GM12878 (cell line): ENCODE results near the gene SEL1L2. TPM values are rescaled to one million over a fixed set of nuclear protein-coding genes. Genes with fewer than 3 reads are reported as not detected.

Experiments used
- ATAC-seq: fragments of 200-7000 bp; cut with Tn5 transposase; 3 replicates; pipeline ENCODE4 v1.9.1; 2020; ENCODE audit warnings: mild to moderate bottlenecking, moderate library complexity
- BruUV-seq: library from RNA; stranded (reverse); fragments of 400-500 nt; replicated peaks from 2 replicates; lab custom pipeline; 2021; lab: Mats Ljungman, UMichigan
- CTCF ChIA-PET: fragments of 300-600 bp; sonication (Branson Sonifier 250); formaldehyde crosslinking; extraction: SDS; loops from one replicate; lab custom pipeline; 2021; ENCODE audit warnings: inconsistent platforms; lab: Yijun Ruan, JAX
- POLR2A ChIA-PET: fragments of 350-600 bp; formaldehyde crosslinking; extraction: SDS; loops from one replicate; lab custom pipeline; 2021; ENCODE audit warnings: inconsistent platforms; lab: Charles Lee
- RAD21 ChIA-PET: fragments of 300-600 bp; sonication (Branson Sonifier 250); formaldehyde crosslinking; loops from one replicate; lab custom pipeline; 2023; ENCODE audit warnings: antibody characterized with exemption; ENCODE audit not compliant: unreplicated experiment; lab: Charles Lee
- SMC1A ChIA-PET: fragments of 300-600 bp; sonication (Branson Sonifier 250); formaldehyde crosslinking; loops from one replicate; lab custom pipeline; 2023; ENCODE audit not compliant: unreplicated experiment, uncharacterized antibody; lab: Charles Lee
- DNase-seq: peaks from one replicate; pipeline ENCODE4 v3.0.0-alpha.2; 2011; ENCODE audit warnings: low read depth, low spot score
- FAIRE-seq: peaks from 3 replicates; lab custom pipeline; 2011; peaks lifted over from hg19 to GRCh38; lab: Jason Lieb, UNC
- H2AFZ ChIP-seq: 2 replicates; pipeline ENCODE4 v1.6.0; 2011; ENCODE audit warnings: low read depth, low read length, control low read depth; ENCODE audit not compliant: control insufficient read depth
- H3K27ac ChIP-seq: 2 replicates; pipeline ENCODE4 v1.5.1; 2011; ENCODE audit warnings: control low read depth; ENCODE audit not compliant: control insufficient read depth, insufficient read depth
- H3K27me3 ChIP-seq, 2 experiments: replicated peaks in 1 of 2; 2 replicates each; pipeline versions ENCODE4 v1.6.0 to v1.6.1; 2011; ENCODE audit warnings: low read length in 1 of 2; ENCODE audit not compliant: control insufficient read depth in 2 of 2, insufficient read depth in 2 of 2
- H3K36me3 ChIP-seq, 2 experiments: 2 replicates each; pipeline ENCODE4 v1.5.1; 2011; ENCODE audit warnings: low read length in 1 of 2; ENCODE audit not compliant: control insufficient read depth in 2 of 2, insufficient read depth in 2 of 2
- H3K4me1 ChIP-seq: 2 replicates; pipeline ENCODE4 v1.6.1; 2011; ENCODE audit warnings: mild to moderate bottlenecking, low read length, moderate library complexity, mixed read lengths; ENCODE audit not compliant: control insufficient read depth, insufficient read depth
- H3K4me2 ChIP-seq: 2 replicates; pipeline ENCODE4 v1.6.0; 2011; ENCODE audit warnings: control low read depth; ENCODE audit not compliant: control insufficient read depth, insufficient read depth
- H3K4me3 ChIP-seq: fragments of 200-600 bp; sonication (generic); 2 replicates; pipeline ENCODE4 v1.5.1; 2016
- H3K79me2 ChIP-seq: 2 replicates; pipeline ENCODE4 v1.6.0; 2011; ENCODE audit warnings: low read length; ENCODE audit not compliant: control insufficient read depth, insufficient read depth
- H3K9ac ChIP-seq: 2 replicates; pipeline ENCODE4 v1.8.0; 2011; ENCODE audit warnings: low read length, control low read depth, mixed read lengths; ENCODE audit not compliant: control insufficient read depth, insufficient read depth
- H3K9me3 ChIP-seq: replicated peaks from 3 replicates; pipeline ENCODE4 v1.5.1; 2011; ENCODE audit warnings: mild to moderate bottlenecking, low read length; ENCODE audit not compliant: control insufficient read depth, insufficient read depth
- H4K20me1 ChIP-seq: 2 replicates; pipeline ENCODE4 v1.6.0; 2011; ENCODE audit not compliant: control insufficient read depth, insufficient read depth
- CBFB ChIP-seq: IDR thresholded peaks from 2 replicates; pipeline ENCODE4 v1.6.1; 2016; ENCODE audit warnings: antibody characterized with exemption, low read depth
- CHD2 ChIP-seq: IDR thresholded peaks from 2 replicates; pipeline ENCODE4 v1.6.1; 2011; ENCODE audit warnings: low read depth, low read length, improper control_type of control experiment, borderline replicate concordance
- ETV6 ChIP-seq, 2 experiments: fragments of 450-650 bp in 1 of 2; IDR thresholded peaks in 1 of 2; conservative IDR thresholded peaks in 1 of 2; 2 replicates each; pipeline ENCODE4 v1.6.1; 2014; ENCODE audit warnings: antibody characterized with exemption in 1 of 2, borderline replicate concordance in 1 of 2, low read depth in 1 of 2, mild to moderate bottlenecking in 1 of 2, moderate library complexity in 1 of 2
- HDGF ChIP-seq: fragments of 450-650 bp; IDR thresholded peaks from 2 replicates; pipeline ENCODE4 v1.6.1; 2016; ENCODE audit warnings: antibody characterized with exemption
- JUND ChIP-seq: IDR thresholded peaks from 2 replicates; pipeline ENCODE4 v1.6.1; 2012; ENCODE audit warnings: low read depth, mild to moderate bottlenecking, low read length, improper control_type of control experiment, moderate library complexity
- NFXL1 ChIP-seq: fragments of 450-650 bp; IDR thresholded peaks from 2 replicates; pipeline ENCODE4 v1.6.1; 2017; ENCODE audit warnings: antibody characterized with exemption, mild to moderate bottlenecking, borderline replicate concordance
- POU2F2 ChIP-seq: IDR thresholded peaks from 3 replicates; pipeline ENCODE4 v1.6.1; 2011; ENCODE audit warnings: low read depth, mild to moderate bottlenecking, low read length, borderline replicate concordance
- RB1 ChIP-seq: fragments of 450-650 bp; formaldehyde crosslinking; IDR thresholded peaks from 2 replicates; pipeline ENCODE4 v1.6.1; 2017; ENCODE audit warnings: mild to moderate bottlenecking, borderline replicate concordance
- WGBS: methylation state at CpG from one replicate; pipeline ENCODE4 v1.1.6; 2016; ENCODE audit warnings: low lambda C conversion rate; ENCODE audit not compliant: insufficient replicate concordance, insufficient coverage; ENCODE audit errors: missing lambda C conversion rate; 5-methylcytosine and 5-hydroxymethylcytosine counted together
- in situ Hi-C: fragments of 300-500 bp; cut with MboI; formaldehyde crosslinking; loops from 9 replicates; pipeline ENCODE4 v1.14.3; 2018; ENCODE audit warnings: mixed read lengths
- intact Hi-C: fragments of 100-400 bp; cut with micrococcal nuclease; formaldehyde crosslinking; loops from one replicate; pipeline ENCODE4 v1.14.2; 2022; ENCODE audit not compliant: unreplicated experiment
- polyA plus RNA-seq, 11 experiments: library from polyadenylated mRNA; depleted of rRNA in 4 of 11; unstranded in 6 of 11; stranded (reverse) in 5 of 11; fragments of >200 nt; fragmentation: Nextera tagmentation in 4 of 11; fragmentation: Illumina TruSeq in 1 of 11; extraction: Ambion mirVana in 4 of 11; extraction: Trizol in 1 of 11; gene quantifications; 1 replicate in 1 of 11; 2 replicates in 10 of 11; pipeline versions ENCODE4 v1.2.1 to v1.2.3, GENCODE V29; 2011 to 2016; ENCODE audit warnings: inconsistent platforms in 2 of 11, missing spikeins in 2 of 11, low read depth in 1 of 11
- total RNA-seq, 4 experiments: library from RNA; depleted of rRNA in 3 of 4; stranded (reverse); fragments of >200 nt in 3 of 4; fragmentation: Illumina TruSeq in 1 of 4; extraction: Trizol in 1 of 4; gene quantifications; 2 replicates each; pipeline versions ENCODE4 v1.2.1 to v1.2.3, GENCODE V29; 2013 to 2021
- TF ChIP-seq, protein P1 (sequence below): IDR thresholded peaks from 2 replicates; pipeline ENCODE4 v1.6.1; 2011; ENCODE audit warnings: low read depth, mild to moderate bottlenecking, low read length, moderate library complexity, borderline replicate concordance; ENCODE audit errors: extremely low read depth
- TF ChIP-seq, protein P2 (sequence below): fragments of 450-650 bp; IDR thresholded peaks from 2 replicates; pipeline ENCODE4 v1.6.1; 2017; ENCODE audit warnings: antibody characterized with exemption, mild to moderate bottlenecking, moderate library complexity
- TF ChIP-seq, protein P3 (sequence below): IDR thresholded peaks from 2 replicates; pipeline ENCODE4 v1.6.1; 2012; ENCODE audit warnings: low read depth, low read length, improper control_type of control experiment
- TF ChIP-seq, protein P4 (sequence below): IDR thresholded peaks from 2 replicates; pipeline ENCODE4 v1.6.1; 2011; ENCODE audit warnings: borderline replicate concordance, low read depth, mild to moderate bottlenecking, moderate library complexity, mixed read lengths, low read length; ENCODE audit not compliant: insufficient read depth; ENCODE audit errors: extremely low read length

Gene SEL1L2
- total and polyA plus RNA-seq, 10 of the 15 experiments (the other 5 are each of a cell fraction or from before 2014, with no cell fraction given), result not detected

DNA sequence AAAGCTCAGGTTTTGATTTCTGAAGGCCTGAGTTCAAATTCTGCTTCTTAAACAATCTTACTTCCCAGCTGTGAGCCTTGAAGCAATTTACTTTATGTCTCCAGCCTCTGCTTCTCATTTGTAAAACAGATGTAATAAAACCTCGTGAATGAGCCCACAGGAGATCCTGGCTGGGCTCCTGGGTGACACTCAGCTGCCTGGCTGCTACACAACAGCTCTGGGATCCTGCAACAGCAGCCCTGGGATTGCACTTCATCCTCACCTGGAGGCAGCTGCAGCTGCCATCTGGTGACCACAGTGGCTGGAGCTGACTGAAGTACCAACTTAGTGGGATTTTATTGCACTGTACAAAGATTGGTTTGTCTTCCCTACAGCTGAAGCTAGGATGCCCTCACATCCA, 107.0 kb downstream of the SEL1L2 start:
- no peaks in the 10 kb centered on the region for H3K4me1 ChIP-seq
- no peaks in the 10 kb centered on the region for H4K20me1 ChIP-seq
- TF ChIP-seq NFXL1 (no peak), ETV6 (conservative IDR thresholded peaks at IDR 0.05 in 1 of 2, IDR thresholded peaks at IDR 0.05 in 1 of 2; ENCODE audit: borderline replicate concordance in 1 of 2, low read depth in 1 of 2) (no peak), POU2F2 (no peak)
- TF ChIP-seq, protein P1, sequence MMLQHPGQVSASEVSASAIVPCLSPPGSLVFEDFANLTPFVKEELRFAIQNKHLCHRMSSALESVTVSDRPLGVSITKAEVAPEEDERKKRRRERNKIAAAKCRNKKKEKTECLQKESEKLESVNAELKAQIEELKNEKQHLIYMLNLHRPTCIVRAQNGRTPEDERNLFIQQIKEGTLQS, result no peak
- no peak overlapping the region for H3K4me2 ChIP-seq
- no peak overlapping the region for H2AFZ ChIP-seq
- in situ Hi-C loops, result no loop called here
- DNase-seq, result no peak
- no peaks in the 10 kb centered on the region for H3K27me3 ChIP-seq
- 0% methylated on average over 1 of the region's 1 CpG for WGBS
- no peaks in the 10 kb centered on the region for H3K36me3 ChIP-seq
- no peak for FAIRE-seq
- no peak overlapping the region for H3K9ac ChIP-seq
- RAD21 ChIA-PET, result no interaction called here
- no peak overlapping the region for H3K4me3 ChIP-seq
- intact Hi-C loops, result no loop called here
- CTCF ChIA-PET, result no interaction called here
- H3K79me2 ChIP-seq, result no peaks in the 10 kb centered on the region
- H3K27ac ChIP-seq, result no peak overlapping the region
- H3K9me3 ChIP-seq, result no peaks in the 10 kb centered on the region
- no TSS peak for BruUV-seq
- no peak for ATAC-seq
- SMC1A ChIA-PET, result interaction anchor here (1.4 to 1.5 kb wide), 2 partner anchors 8 to 37 kb away, joined by 3 read pairs; no protein-coding TSS in a partner anchor
- POLR2A ChIA-PET, result no interaction called here

DNA sequence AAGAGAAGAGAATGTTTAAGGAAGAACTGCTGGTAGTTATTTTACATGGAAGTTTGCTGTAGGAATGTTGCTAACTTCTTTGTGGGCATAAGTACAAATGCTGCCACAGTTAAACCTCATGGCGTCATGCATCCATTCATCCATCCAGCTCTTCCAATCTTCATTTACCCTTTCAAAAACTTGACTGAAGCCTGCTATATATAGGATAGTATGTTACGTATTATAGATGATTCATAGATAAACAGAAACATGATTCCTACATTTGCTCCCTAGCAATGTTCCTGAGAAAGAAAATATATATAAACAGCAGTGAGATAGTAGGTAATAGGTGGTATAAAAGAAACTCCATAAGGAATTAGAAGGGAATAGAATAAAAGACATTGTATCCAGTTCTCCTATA, 111.8 kb downstream of the SEL1L2 start:
- no TSS peak for BruUV-seq
- TF ChIP-seq CHD2, result no peak
- TF ChIP-seq RB1, result no peak
- TF ChIP-seq, protein P2, sequence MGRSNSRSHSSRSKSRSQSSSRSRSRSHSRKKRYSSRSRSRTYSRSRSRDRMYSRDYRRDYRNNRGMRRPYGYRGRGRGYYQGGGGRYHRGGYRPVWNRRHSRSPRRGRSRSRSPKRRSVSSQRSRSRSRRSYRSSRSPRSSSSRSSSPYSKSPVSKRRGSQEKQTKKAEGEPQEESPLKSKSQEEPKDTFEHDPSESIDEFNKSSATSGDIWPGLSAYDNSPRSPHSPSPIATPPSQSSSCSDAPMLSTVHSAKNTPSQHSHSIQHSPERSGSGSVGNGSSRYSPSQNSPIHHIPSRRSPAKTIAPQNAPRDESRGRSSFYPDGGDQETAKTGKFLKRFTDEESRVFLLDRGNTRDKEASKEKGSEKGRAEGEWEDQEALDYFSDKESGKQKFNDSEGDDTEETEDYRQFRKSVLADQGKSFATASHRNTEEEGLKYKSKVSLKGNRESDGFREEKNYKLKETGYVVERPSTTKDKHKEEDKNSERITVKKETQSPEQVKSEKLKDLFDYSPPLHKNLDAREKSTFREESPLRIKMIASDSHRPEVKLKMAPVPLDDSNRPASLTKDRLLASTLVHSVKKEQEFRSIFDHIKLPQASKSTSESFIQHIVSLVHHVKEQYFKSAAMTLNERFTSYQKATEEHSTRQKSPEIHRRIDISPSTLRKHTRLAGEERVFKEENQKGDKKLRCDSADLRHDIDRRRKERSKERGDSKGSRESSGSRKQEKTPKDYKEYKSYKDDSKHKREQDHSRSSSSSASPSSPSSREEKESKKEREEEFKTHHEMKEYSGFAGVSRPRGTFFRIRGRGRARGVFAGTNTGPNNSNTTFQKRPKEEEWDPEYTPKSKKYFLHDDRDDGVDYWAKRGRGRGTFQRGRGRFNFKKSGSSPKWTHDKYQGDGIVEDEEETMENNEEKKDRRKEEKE, result no peak
- no peak for TF ChIP-seq JUND
- TF ChIP-seq HDGF, result no peak
- TF ChIP-seq, protein P3, sequence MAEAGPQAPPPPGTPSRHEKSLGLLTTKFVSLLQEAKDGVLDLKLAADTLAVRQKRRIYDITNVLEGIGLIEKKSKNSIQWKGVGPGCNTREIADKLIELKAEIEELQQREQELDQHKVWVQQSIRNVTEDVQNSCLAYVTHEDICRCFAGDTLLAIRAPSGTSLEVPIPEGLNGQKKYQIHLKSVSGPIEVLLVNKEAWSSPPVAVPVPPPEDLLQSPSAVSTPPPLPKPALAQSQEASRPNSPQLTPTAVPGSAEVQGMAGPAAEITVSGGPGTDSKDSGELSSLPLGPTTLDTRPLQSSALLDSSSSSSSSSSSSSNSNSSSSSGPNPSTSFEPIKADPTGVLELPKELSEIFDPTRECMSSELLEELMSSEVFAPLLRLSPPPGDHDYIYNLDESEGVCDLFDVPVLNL, result no peak
- no peak for TF ChIP-seq CBFB
- TF ChIP-seq, protein P4, sequence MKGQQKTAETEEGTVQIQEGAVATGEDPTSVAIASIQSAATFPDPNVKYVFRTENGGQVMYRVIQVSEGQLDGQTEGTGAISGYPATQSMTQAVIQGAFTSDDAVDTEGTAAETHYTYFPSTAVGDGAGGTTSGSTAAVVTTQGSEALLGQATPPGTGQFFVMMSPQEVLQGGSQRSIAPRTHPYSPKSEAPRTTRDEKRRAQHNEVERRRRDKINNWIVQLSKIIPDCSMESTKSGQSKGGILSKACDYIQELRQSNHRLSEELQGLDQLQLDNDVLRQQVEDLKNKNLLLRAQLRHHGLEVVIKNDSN, result no peak

More for the DNA sequence above, 111.8 kb downstream of the SEL1L2 start:
- RAD21 ChIA-PET, result no interaction called here
- ATAC-seq, result no peak
- Histone ChIP-seq H3K27ac (no peak overlapping the region), H3K9me3 (no peaks in the 10 kb centered on the region), H3K36me3 (no peaks in the 10 kb centered on the region), H3K79me2 (no peaks in the 10 kb centered on the region), H2AFZ (no peak overlapping the region), H3K9ac (no peak overlapping the region), H3K4me1 (no peaks in the 10 kb centered on the region), H3K4me2 (no peak overlapping the region), H3K27me3 (no peaks in the 10 kb centered on the region), H4K20me1 (no peaks in the 10 kb centered on the region), H3K4me3 (no peak overlapping the region)
- in situ Hi-C loops, result no loop called here
- WGBS, result 68% methylated on average over 2 of the region's 2 CpGs
- no peak for FAIRE-seq
- CTCF ChIA-PET, result no interaction called here
- POLR2A ChIA-PET, result no interaction called here
- SMC1A ChIA-PET, result no interaction called here
- no peak for DNase-seq
- intact Hi-C loops, result no loop called here
